Activated CD4-positive, alpha-beta T cell treated with anti-CD3 and anti-CD28 coated beads, Interleukin-2, amount 50 U/mL, for 1 hour (primary cell): ENCODE results near the gene CLEC16A.

Experiments
- DNase-seq: peaks from one replicate; pipeline ENCODE4 v3.0.0-alpha.2; 2020

Gene CLEC16A

GRCh38 chr16:11183951-11184350, 239.6 kb downstream of the CLEC16A start:
- DNase-seq: no peak

GRCh38 chr16:11187522-11188023, 243.2 kb downstream of the CLEC16A start:
- no peak for DNase-seq

- DNase-seq: no peak
These were observed 244.7 kb downstream of the CLEC16A start for GRCh38 chr16:11188801-11189740.

- no peak for DNase-seq
These were observed 246.5 kb downstream of the CLEC16A start for GRCh38 chr16:11190588-11191560.

- no peak for DNase-seq
These were observed 247.3 kb downstream of the CLEC16A start for GRCh38 chr16:11191665-11192064.

- DNase-seq: no peak
These were observed 249.1 kb downstream of the CLEC16A start for GRCh38 chr16:11193494-11193893.

GRCh38 chr16:11194913-11195312, 250.5 kb downstream of the CLEC16A start:
- no peak for DNase-seq

GRCh38 chr16:11196286-11196828, 252.0 kb downstream of the CLEC16A start:
- no peak for DNase-seq

GRCh38 chr16:11198375-11198774, 254.0 kb downstream of the CLEC16A start:
- no peak for DNase-seq

GRCh38 chr16:11198828-11199227, 254.5 kb downstream of the CLEC16A start:
- DNase-seq: no peak

- DNase-seq: no peak
These were observed 256.2 kb downstream of the CLEC16A start for GRCh38 chr16:11200592-11200991.

- DNase-seq: no peak
These were observed 257.3 kb downstream of the CLEC16A start for GRCh38 chr16:11201498-11202259.

- no peak for DNase-seq
These were observed 258.1 kb downstream of the CLEC16A start for GRCh38 chr16:11202260-11203091.

GRCh38 chr16:11203111-11203623, 258.8 kb downstream of the CLEC16A start:
- DNase-seq: no peak

- DNase-seq: no peak
These were observed 260.2 kb downstream of the CLEC16A start for GRCh38 chr16:11204513-11205047.

GRCh38 chr16:11205065-11205699, 260.8 kb downstream of the CLEC16A start:
- DNase-seq: no peak

GRCh38 chr16:11205754-11206581, 261.6 kb downstream of the CLEC16A start:
- no peak for DNase-seq

- DNase-seq: no peak
These were observed 263.3 kb downstream of the CLEC16A start for GRCh38 chr16:11207646-11208045.
